Activated T-cell treated with anti-CD3 and anti-CD28 coated beads for 4 hours (primary cell): Measurements from ENCODE around the gene SPN.
"Not testable (repeated sequence)": the region's sequence is repeated elsewhere in the genome, so short reads cannot be mapped to it uniquely, and the experiment has no call there.

Source experiments
- DNase-seq: peaks from one replicate; pipeline ENCODE4 v3.0.0-alpha.2; 2020

Gene SPN

GRCh38 chr16:29707160-29707559 lies 44.1 kb downstream of the SPN start:
- DNase-seq = not testable (repeated sequence)

- no peak for DNase-seq
These were observed 46.0 kb downstream of the SPN start for GRCh38 chr16:29708917-29709600.

GRCh38 chr16:29709657-29710056 lies 46.6 kb downstream of the SPN start:
- not testable (repeated sequence) for DNase-seq

GRCh38 chr16:29710227-29711219 lies 47.5 kb downstream of the SPN start:
- peak; percentile 35 for DNase-seq

GRCh38 chr16:29712809-29713208 lies 49.8 kb downstream of the SPN start:
- no peak for DNase-seq

GRCh38 chr16:29714396-29714795 lies 51.3 kb downstream of the SPN start:
- DNase-seq = no peak

- DNase-seq = no peak
These were observed 51.9 kb downstream of the SPN start for GRCh38 chr16:29714972-29715371.

- DNase-seq = no peak
These were observed 54.1 kb downstream of the SPN start for GRCh38 chr16:29717113-29717512.

GRCh38 chr16:29719063-29719462 lies 56.0 kb downstream of the SPN start:
- DNase-seq = no peak
